H1 (cell line): Measurements from ENCODE around the gene P2RY8. TPM values are rescaled to one million over a fixed set of nuclear protein-coding genes. Genes with fewer than 3 reads are reported as not detected.

Experiments used
- CTCF ChIA-PET: fragments of 300-600 bp; sonication (Branson Sonifier 250); formaldehyde crosslinking; loops from one replicate; lab custom pipeline; 2021; ENCODE audit not compliant: partially characterized antibody; lab: Charles Lee
- POLR2A ChIA-PET: fragments of 300-600 bp; sonication (Branson Sonifier 250); formaldehyde crosslinking; loops from one replicate; lab custom pipeline; 2021; ENCODE audit warnings: inconsistent platforms; ENCODE audit not compliant: partially characterized antibody; lab: Charles Lee
- DNase-seq, 2 experiments: peaks; one replicate each; pipeline versions ENCODE4 v3.0.0 to v3.0.0-alpha.2; 2010 to 2022; ENCODE audit warnings: low spot score in 2 of 2, low read depth in 1 of 2, mixed read lengths in 1 of 2
- FAIRE-seq: peaks from 2 replicates; lab custom pipeline; 2011; peaks lifted over from hg19 to GRCh38; lab: Jason Lieb, UNC
- H2AFZ ChIP-seq: 2 replicates; pipeline ENCODE4 v1.8.1; 2012; ENCODE audit warnings: low read length, inconsistent platforms
- H2AK5ac ChIP-seq: 2 replicates; pipeline ENCODE4 v1.6.1; 2013; ENCODE audit warnings: low read depth, low read length
- H2BK120ac ChIP-seq: replicated peaks from 2 replicates; pipeline ENCODE3; 2013; ENCODE audit warnings: low read depth, low read length, inconsistent platforms
- H2BK12ac ChIP-seq: 2 replicates; pipeline ENCODE4 v1.6.1; 2013; ENCODE audit warnings: low read depth, low read length
- H2BK15ac ChIP-seq: 2 replicates; pipeline ENCODE4 v1.6.1; 2013; ENCODE audit warnings: low read length
- H2BK20ac ChIP-seq: 2 replicates; pipeline ENCODE4 v1.6.1; 2013; ENCODE audit warnings: low read length
- H2BK5ac ChIP-seq: 2 replicates; pipeline ENCODE4 v1.6.1; 2013; ENCODE audit warnings: low read depth, low read length
- H3K14ac ChIP-seq: 2 replicates; pipeline ENCODE4 v1.6.1; 2013; ENCODE audit warnings: inconsistent platforms; ENCODE audit not compliant: insufficient read length
- H3K18ac ChIP-seq: 2 replicates; pipeline ENCODE4 v1.6.1; 2013; ENCODE audit warnings: low read length; ENCODE audit errors: extremely low read depth
- H3K23ac ChIP-seq: 2 replicates; pipeline ENCODE4 v1.6.1; 2013; ENCODE audit warnings: inconsistent platforms; ENCODE audit not compliant: insufficient read length
- H3K23me2 ChIP-seq: 2 replicates; pipeline ENCODE4 v1.6.1; 2013; ENCODE audit warnings: low read depth, low read length
- H3K27ac ChIP-seq: 2 replicates; pipeline ENCODE4 v1.6.1; 2011; ENCODE audit warnings: low read depth, low read length, inconsistent platforms
- H3K27me3 ChIP-seq, 4 experiments: replicated peaks in 1 of 4; 1 replicate in 1 of 4; 2 replicates in 3 of 4; pipeline versions ENCODE4 v1.6.1 to v1.8.1; 2011 to 2013; ENCODE audit warnings: low read length in 3 of 4, mild to moderate bottlenecking in 3 of 4, inconsistent platforms in 2 of 4, mixed read lengths in 2 of 4, moderate library complexity in 1 of 4; ENCODE audit not compliant: control insufficient read depth in 3 of 4, insufficient read depth in 3 of 4; ENCODE audit errors: extremely low read depth in 1 of 4
- H3K36me3 ChIP-seq, 4 experiments: 2 replicates each; pipeline versions ENCODE4 v1.6.1 to v1.8.1; 2011 to 2013; ENCODE audit warnings: mild to moderate bottlenecking in 4 of 4, low read length in 3 of 4, moderate library complexity in 2 of 4, control low read depth in 1 of 4, inconsistent platforms in 1 of 4; ENCODE audit not compliant: insufficient read depth in 4 of 4, control insufficient read depth in 2 of 4
- H3K4ac ChIP-seq: replicated peaks from 2 replicates; pipeline ENCODE3; 2013; ENCODE audit warnings: low read length, low read depth, mixed read lengths, inconsistent platforms; ENCODE audit not compliant: insufficient read length
- H3K4me1 ChIP-seq, 4 experiments: replicated peaks in 1 of 4; 1 replicate in 1 of 4; 2 replicates in 3 of 4; pipeline versions ENCODE4 v1.6.1 to v1.8.1; 2011 to 2013; ENCODE audit warnings: low read length in 3 of 4, inconsistent platforms in 2 of 4, mixed read lengths in 1 of 4; ENCODE audit not compliant: insufficient read depth in 4 of 4, control insufficient read depth in 3 of 4
- H3K4me2 ChIP-seq, 2 experiments: 2 replicates each; pipeline versions ENCODE4 v1.6.1 to v1.8.1; 2011 to 2013; ENCODE audit warnings: low read depth in 2 of 2, low read length in 2 of 2, control low read depth in 1 of 2, inconsistent platforms in 1 of 2, mild to moderate bottlenecking in 1 of 2; ENCODE audit not compliant: insufficient read depth in 1 of 2
- H3K4me3 ChIP-seq, 4 experiments: fragments of 200-600, 300-600 bp in 1 of 4; sonication (generic), shearing (Covaris generic), sonication (Bioruptor Twin) in 1 of 4; 2 replicates each; pipeline versions ENCODE4 v1.5.1 to v1.8.1; 2011 to 2016; ENCODE audit warnings: low read length in 4 of 4, low read depth in 3 of 4, control low read depth in 2 of 4, inconsistent platforms in 2 of 4, mild to moderate bottlenecking in 2 of 4, mixed read lengths in 1 of 4, moderate library complexity in 1 of 4; ENCODE audit not compliant: insufficient read depth in 2 of 4; ENCODE audit errors: extremely low read depth in 1 of 4
- H3K56ac ChIP-seq: replicated peaks from 2 replicates; pipeline ENCODE3; 2013; ENCODE audit warnings: low read depth, mild to moderate bottlenecking, mixed read lengths, low read length, inconsistent platforms; ENCODE audit not compliant: insufficient read length
- H3K79me1 ChIP-seq: 2 replicates; pipeline ENCODE4 v1.6.1; 2013; ENCODE audit warnings: low read depth, low read length, control low read depth
- H3K79me2 ChIP-seq, 2 experiments: 2 replicates each; pipeline versions ENCODE4 v1.6.1 to v1.8.1; 2012 to 2013; ENCODE audit warnings: low read length in 2 of 2, mild to moderate bottlenecking in 2 of 2, inconsistent platforms in 1 of 2; ENCODE audit not compliant: insufficient read depth in 2 of 2, control insufficient read depth in 1 of 2
- H3K9ac ChIP-seq, 4 experiments: replicated peaks in 1 of 4; 1 replicate in 1 of 4; 2 replicates in 3 of 4; pipeline versions ENCODE4 v1.6.1 to v1.8.1; 2011 to 2013; ENCODE audit warnings: low read depth in 3 of 4, low read length in 3 of 4, control low read depth in 2 of 4, mild to moderate bottlenecking in 2 of 4, moderate library complexity in 2 of 4, inconsistent platforms in 1 of 4; ENCODE audit errors: extremely low read depth in 1 of 4
- H3K9me3 ChIP-seq, 2 experiments: 2 replicates each; pipeline versions ENCODE4 v1.6.1 to v1.8.1; 2012 to 2013; ENCODE audit warnings: mild to moderate bottlenecking in 2 of 2, moderate library complexity in 2 of 2, control low read depth in 1 of 2, inconsistent platforms in 1 of 2, low read depth in 1 of 2, low read length in 1 of 2, mixed read lengths in 1 of 2; ENCODE audit not compliant: insufficient read depth in 2 of 2
- H4K20me1 ChIP-seq, 2 experiments: replicated peaks in 1 of 2; 2 replicates each; pipeline versions ENCODE3 to v1.8.1; 2011 to 2013; ENCODE audit warnings: inconsistent platforms in 2 of 2, low read length in 2 of 2, mild to moderate bottlenecking in 1 of 2; ENCODE audit not compliant: insufficient read depth in 2 of 2, control insufficient read depth in 1 of 2
- H4K5ac ChIP-seq: 2 replicates; pipeline ENCODE4 v1.6.1; 2013; ENCODE audit warnings: low read length, low read depth, mixed read lengths, inconsistent platforms; ENCODE audit not compliant: insufficient read length
- H4K8ac ChIP-seq: 2 replicates; pipeline ENCODE4 v1.8.0; 2013; ENCODE audit warnings: mild to moderate bottlenecking, moderate library complexity, low read length, inconsistent platforms; ENCODE audit not compliant: insufficient read depth; ENCODE audit errors: extremely low read depth
- H4K91ac ChIP-seq: replicated peaks from 2 replicates; pipeline ENCODE3; 2013; ENCODE audit warnings: low read length, mixed read lengths, inconsistent platforms; ENCODE audit not compliant: insufficient read length
- WGBS, 2 experiments: shearing (Covaris generic) in 1 of 2; methylation state at CpG; one replicate each; pipeline versions ENCODE4 v1.1.6 to v1.1.7; 2013 to 2015; ENCODE audit warnings: low lambda C conversion rate in 2 of 2, mixed read lengths in 2 of 2, inconsistent platforms in 1 of 2, low coverage in 1 of 2, missing lambda C conversion rate in 1 of 2; ENCODE audit not compliant: insufficient replicate concordance in 2 of 2, insufficient coverage in 1 of 2, insufficient read length in 1 of 2; ENCODE audit errors: extremely low coverage in 1 of 2, missing lambda C conversion rate in 1 of 2; 5-methylcytosine and 5-hydroxymethylcytosine counted together
- polyA plus RNA-seq, 7 experiments: library from polyadenylated mRNA; depleted of rRNA in 3 of 7; stranded (reverse) in 5 of 7; unstranded in 2 of 7; fragments of >200 nt in 5 of 7; fragments of 200-250 nt in 2 of 7; gene quantifications; 1 replicate in 5 of 7; 2 replicates in 1 of 7; 4 replicates in 1 of 7; pipeline versions ENCODE4 v1.2.1 to v1.2.3, GENCODE V29; 2011 to 2013; ENCODE audit warnings: missing spikeins in 2 of 7, mixed read lengths in 2 of 7
- total RNA-seq: library from RNA; stranded (reverse); fragmentation: NEBNext Ultra II Directional; extraction: Animal tissue kit (Norgen Biotek cat#: 25700); gene quantifications from 2 replicates; pipeline ENCODE4 v1.2.1, GENCODE V29; 2021

Gene P2RY8
- total and polyA plus RNA-seq, 2 of the 8 experiments (the other 6 are each of a cell fraction or from before 2014, with no cell fraction given): 0.09 to 0.15 TPM

GRCh38 chrX:1564750-1565683, 28.0 kb upstream of the P2RY8 start:
- Histone ChIP-seq H3K4me2 (no peak overlapping the region), H3K18ac (no peak overlapping the region), H3K23ac (no peak overlapping the region), H3K9ac (no peak overlapping the region), H3K9me3 (no peaks in the 10 kb centered on the region), H2AK5ac (no peak overlapping the region), H2BK20ac (no peak overlapping the region), H4K91ac (no peak overlapping the region), H3K79me1 (no peaks in the 10 kb centered on the region), H3K36me3 (no peaks in the 10 kb centered on the region), H2AFZ (no peak overlapping the region), H3K4ac (no peak overlapping the region), H3K27ac (no peak overlapping the region), H3K56ac (no peak overlapping the region), H3K79me2 (no peaks in the 10 kb centered on the region), H4K8ac (no peak overlapping the region), H2BK12ac (no peak overlapping the region), H3K27me3 (no peaks in the 10 kb centered on the region), H2BK15ac (no peak overlapping the region), H3K4me1 (no peaks in the 10 kb centered on the region), H2BK120ac (no peak overlapping the region), H3K14ac (no peak overlapping the region), H3K4me3 (no peak overlapping the region), H3K23me2 (no peaks in the 10 kb centered on the region), H4K20me1 (no peaks in the 10 kb centered on the region), H4K5ac (no peak overlapping the region), H2BK5ac (no peak overlapping the region)
- POLR2A ChIA-PET: no interaction called here
- FAIRE-seq: no peak
- peak in 1 of 2 experiments; percentile 33 for DNase-seq
- 90% methylated on average over 9 of the region's 10 CpGs; no CpG with 5 or more reads in 1 of the 2 experiments for WGBS, 2 experiments
- CTCF ChIA-PET: no interaction called here
